CD4-positive, alpha-beta T cell treated with Interleukin-12 subunit alpha and Interleukin-12 subunit beta, for 1 hour (primary cell): ENCODE measurements around the gene IQSEC1.

ENCODE experiments used
- DNase-seq: peaks from one replicate; pipeline ENCODE4 v3.0.0-alpha.2; 2020

IQSEC1 gene

DNA sequence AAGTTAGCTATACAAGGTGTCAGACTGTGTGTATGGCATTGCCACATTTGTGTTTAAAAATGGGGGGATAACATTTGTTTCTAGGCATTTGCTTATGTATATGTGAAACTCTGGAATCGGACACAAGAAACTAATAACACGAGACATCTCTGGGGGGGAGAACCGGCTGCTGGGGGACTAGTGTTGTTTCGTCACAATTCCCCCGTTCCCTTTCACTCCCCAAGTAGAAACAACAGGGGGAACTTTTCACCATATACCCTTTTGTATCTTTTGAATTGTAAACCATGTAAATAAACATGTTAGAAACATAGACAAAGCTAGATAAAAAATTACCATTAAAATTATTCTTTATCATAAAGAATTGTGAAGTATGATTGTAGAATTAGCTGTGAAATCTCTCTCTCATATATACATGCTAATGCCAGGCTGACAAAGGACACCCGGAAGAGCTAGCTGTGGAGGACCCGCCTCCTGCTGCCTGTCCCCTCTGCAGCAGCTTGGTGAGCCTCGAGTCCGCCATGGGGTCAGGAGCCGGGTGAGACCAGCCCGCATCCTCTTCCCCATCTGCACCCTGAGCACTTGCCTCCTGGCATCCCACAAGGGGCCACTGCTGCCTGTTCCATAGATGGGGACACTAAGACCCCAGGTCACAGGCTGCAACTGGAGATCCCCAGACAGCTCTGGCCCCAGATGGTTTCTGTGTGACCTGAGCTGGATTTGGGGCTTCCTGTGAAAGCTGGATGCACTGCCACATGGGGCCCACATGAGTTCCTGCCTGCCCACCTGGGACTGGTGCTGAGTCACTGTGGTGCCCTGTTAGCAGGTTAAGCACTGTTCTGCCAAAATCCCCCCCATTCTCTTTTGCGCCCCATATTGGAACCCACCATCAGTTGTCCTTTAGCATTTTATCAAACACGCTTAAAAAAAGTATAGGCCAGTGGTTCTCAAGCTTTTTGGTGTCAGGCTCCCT lies 91.6 kb downstream of the IQSEC1 start:
- DNase-seq, result no peak

DNA sequence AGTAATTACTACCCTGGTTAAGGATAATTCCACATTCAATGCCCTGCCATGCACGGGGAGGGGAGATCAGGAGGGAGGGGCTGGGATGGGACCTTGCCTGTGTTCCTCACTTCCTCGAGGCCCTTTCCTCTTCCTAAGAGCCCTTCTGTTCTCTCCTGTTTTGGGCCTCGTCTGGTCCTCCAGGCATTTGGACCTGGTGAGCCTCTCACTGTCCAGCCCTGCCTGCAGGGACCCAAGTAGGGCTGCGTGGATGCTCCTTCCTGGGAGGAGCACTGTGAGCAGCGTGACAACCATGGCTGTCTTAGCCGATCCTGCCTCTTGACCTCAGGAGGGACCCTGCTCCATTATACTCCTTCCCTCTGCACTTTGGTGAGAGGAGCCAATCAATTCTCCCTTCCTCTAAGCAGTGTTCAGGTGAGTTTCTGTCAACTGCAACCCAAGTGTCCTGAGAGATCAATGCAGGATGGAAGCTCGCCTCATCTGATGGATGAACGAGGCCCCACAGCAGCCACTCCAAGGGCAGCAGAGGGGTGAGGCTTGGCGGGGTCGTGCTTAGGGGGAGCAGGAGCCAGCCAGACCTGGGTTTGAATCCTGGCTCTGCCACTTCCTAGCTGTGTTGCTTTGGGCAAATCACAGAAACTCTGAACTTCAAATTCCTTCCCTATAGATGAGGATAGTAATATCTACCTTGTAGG lies 92.5 kb downstream of the IQSEC1 start:
- no peak for DNase-seq

DNA sequence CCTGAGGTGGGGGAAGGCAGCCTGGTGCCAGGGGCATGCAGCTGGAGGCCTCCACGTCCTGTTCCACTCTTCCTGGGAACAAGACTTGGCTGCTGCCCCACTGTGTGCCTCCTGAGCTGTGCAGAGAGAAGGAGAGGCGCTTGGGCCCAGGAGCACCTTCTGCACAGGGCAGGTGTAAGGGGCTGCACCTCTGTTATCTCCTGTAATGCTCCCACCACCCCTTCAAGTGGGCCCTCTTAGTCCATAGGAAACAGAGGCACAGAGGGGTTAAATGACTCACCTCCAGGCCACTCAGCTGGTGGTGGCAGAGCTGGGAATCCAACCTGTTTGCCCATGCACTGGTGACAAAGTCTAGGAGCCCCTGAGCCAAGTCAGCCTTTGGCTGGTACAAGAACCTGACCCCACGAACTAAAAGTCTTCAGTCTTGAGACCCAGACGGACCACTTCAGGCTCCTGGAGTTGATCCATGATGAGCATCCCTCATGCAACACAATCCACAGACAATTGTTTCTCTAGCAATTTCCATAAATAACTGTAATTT lies 93.2 kb downstream of the IQSEC1 start:
- DNase-seq, result no peak

DNA sequence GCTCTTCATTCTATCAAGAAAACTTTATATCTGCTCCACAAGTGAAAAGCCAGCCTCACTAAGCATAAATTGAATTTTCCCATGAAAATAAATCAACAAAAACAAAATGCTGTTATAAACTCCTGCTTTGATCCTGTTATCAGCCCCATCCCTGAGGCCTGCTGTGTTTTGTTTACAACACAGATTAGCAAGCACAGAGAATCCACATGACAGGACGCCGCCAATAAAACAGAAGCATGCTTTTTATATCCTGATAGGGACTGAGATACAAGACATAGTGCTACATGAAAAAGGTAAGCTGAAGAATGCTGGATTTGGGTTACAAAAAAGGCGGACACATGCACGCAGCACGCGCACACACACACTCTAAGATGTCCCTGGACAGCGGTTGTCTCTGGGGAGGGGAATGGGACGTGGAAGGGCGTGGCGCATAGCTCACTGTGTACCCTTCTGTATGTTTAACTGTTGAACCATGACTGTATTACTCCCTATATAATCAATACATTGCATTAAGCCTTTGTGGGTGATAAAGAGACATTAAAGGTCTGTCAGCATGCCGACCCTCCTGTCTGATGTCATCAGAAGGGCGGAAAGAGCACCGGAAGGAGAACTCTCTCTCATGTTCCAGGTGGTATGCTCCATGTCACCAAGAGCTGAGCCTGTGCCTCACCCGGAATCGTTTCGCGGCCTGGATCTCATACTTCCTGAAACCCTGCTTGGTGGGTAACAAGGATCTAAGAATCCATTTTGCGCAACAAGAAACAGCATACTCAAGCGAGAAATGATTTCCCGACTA lies 93.9 kb downstream of the IQSEC1 start:
- DNase-seq, result no peak

DNA sequence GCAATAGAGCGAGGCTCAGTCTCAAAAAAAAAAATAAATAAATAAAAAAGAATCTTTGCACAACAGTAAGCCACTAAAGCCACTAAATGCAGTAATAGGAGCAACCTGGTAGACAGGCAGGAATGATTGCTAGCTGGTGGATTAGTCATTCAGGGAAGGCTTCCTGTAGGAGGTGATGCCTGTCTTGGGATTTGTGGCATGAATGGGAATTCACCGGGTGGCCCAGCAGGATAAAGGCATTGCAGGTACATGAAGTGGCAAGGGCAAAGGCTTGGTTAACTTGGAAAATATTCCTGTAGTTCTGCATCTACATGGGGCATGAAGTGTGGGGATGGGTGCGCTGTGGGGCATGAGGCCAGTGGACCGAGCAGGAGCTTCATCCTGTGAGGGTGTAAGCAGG lies 94.5 kb downstream of the IQSEC1 start:
- DNase-seq, result no peak

DNA sequence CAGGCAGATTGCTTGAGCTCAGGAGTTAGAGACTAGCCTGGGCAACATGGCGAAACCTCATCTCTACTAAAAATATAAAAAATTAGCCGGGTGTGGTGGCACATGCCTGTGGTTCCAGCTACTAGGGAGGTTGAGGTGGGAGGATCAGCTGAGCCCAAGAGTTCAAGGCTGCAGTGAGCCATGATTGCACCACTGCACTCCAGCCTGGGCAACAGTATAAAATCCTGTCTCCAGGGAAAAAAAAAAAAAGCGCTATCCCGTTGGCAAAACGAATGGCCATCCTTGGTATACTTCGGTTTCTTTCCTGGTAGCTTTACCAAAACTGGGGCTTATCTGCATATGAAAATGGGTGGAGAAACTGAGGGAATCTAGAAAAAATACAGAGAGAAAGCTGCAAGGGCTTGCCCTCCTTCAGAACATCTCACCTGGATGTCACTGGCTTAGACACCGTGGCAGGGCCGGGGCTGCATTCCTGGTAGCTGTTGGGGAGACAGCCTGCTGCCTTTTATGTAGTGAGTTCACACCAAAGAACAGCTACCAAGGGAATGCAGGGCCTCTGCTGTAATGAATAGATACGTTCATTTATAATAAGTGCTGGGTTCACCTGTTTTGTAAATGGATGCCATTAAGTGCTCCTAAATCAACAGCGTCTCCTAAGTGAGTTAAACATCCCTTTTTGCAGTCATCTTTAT lies 96.0 kb downstream of the IQSEC1 start:
- no peak for DNase-seq

DNA sequence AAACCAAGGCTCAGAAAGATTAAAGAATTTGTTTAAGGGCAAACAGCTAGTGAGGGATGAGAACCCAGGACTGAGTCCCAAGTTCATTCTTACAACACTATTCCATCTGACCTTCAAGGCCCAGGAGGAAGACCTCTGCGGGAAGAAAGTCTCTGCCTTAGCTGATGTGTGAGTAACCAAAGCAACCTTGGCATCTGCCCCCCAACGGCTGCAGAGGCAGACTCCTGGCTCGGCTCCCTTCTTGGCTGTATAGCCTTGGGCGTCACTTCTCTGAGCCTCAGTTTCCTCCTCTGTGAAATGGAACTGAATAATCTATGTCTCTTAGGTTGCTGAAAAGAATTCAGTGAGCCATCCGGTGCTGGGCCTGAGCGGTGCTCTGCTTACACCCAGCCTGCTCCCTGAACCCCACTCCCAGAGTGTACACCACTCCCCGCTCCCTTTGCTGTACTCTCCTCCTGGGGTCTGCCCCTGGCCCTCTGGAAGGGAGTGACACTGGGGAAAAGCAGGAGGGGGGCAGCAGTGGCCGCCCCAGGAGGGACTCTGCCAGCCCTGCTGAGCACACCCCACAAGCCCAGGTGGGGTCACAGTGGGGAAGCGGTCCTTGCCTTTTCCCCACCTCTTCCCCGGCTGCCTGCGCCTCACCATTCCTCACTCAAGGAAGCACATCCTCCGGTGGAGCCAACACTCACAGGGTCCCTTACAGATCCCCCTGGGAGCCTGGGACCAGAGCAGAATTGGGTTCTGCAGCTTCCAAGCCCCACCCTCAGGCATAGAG lies 97.3 kb downstream of the IQSEC1 start:
- DNase-seq, result no peak

DNA sequence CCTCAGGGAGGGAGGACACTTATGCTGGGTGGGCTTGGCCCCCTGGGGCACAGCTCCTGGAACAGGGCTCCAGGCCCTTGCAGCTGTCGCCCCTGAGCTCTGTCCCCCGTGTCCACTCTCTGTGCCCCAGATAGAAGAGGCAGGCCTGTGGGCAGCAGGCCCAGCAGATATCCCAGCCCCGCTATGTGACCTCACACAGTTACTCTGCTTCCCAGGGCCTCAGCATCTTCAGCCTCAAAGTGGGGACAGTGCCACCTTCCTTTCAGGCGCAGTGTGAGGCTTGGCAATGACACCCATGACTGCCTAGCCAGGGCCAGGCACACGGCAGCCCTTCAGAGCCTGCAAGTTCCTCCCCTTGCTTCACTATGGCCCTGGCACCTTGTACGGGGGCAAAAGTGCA lies 98.4 kb downstream of the IQSEC1 start:
- DNase-seq, result no peak

DNA sequence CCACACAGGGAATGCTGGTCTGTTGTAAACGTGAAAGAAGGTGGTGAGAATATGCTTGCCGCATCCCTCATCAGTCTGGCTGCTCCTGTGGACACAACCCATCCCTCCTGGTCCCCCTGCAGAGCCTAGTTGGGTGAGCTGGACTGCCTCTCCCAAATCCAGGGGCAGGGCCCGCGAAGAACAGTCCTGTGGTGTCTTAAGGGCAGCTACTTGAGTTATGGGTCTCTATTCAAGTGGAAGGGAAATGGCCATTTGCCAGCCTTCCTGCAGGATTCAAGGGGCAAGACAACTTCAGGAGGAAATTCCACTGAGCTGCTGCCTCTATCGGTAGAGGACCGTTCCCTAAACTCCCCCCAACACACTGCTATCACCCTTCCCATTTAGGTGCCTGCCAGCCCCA lies 98.9 kb downstream of the IQSEC1 start:
- DNase-seq, result no peak

DNA sequence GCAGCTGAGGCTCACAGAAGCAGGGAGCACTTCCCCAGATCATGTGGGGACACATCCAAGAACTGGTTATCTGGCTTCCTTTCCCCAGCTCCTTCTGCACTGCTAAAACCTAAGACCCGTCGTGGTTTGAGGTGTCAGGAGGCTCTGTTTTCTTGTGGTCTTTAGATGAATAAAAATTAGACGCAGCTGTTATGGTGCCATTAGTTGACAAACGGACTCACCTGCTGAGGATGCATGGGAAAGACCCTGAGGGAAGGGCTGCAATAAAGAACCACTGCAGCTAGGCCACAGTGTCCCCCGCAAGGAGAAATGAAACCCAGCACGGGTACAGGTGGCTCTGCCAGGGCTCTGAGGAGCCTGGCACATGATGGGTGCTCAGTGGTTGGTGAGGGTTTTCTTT lies 99.4 kb downstream of the IQSEC1 start:
- DNase-seq, result no peak

DNA sequence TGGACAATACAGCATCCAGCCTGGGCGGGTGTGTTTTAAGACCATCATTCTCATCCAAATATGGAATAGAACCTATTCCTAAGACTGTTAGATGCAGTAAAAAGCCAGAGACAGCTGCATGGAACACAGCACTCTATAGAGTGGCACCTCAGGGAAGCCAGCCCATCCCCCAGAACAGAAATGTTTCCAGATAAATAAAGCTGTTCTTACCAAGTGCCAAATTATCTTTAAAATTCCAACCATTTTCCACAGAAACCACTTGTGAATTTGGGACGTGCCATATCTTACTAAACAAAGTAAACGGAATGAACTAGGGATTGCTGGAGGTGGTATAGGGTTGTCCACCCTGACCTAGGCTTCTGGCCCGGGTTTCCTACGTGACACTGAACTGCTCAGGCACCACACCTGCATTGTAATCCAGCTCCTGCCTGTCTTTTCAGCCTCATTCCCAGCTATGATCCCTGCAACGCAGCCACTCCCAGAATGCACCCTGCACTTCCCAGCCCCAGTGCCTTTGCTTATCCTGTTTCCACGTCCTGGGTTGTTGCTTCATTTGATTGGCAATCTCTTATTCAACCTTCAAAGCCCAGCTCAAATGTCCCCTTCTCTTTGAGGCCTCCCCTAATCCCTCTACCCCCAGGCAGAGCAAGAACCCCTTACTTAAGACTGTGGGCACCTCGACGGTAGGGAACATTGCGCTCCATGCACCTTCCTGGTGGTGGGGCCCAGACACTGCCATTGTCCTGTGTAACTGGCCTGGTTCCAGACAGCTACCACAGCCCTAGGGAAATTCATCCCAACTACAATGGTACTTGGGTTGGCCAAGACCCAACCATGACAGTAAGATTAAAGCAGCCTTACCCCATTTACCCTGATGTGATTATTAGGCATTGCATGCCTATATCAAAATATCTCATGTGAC lies 100.2 kb downstream of the IQSEC1 start:
- no peak for DNase-seq

DNA sequence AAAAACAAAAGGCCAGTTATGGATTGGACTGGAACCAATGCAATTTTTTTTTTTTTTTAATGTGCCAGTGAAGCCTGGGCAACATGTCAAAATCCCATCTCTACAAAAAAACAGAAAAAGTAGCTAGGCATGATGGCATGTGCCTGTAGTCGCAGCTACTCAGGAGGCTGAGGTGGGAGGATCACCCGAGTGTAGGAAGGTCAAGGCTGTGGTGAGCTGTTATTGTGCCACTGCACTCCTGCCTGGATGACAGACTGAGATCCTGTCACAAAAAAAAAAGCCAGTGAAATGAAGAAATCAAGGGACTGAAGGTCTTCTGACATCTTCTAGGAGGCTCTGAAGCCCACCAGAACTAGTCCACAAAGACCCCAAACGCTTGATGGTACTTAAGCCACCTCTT lies 101.2 kb downstream of the IQSEC1 start:
- DNase-seq, result no peak

DNA sequence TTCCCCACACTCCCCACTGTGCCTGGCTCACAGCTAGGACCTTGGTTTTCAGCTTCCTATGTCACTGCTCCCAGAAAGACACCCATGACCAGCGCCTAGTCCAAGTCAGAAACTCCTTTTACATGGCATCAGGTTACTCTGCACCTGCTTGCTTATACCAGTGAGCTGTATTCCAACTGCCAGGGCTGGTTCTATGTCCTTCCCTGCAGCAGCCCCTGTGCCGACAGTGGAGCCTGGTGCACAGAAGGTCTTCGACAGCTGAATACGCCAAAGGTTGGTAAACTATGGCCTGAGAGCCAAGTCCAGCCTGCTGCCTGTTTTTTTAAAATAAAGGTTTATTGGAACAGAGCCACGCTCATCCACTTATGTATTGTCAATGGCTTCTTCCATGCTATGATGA lies 102.5 kb downstream of the IQSEC1 start:
- no peak for DNase-seq

DNA sequence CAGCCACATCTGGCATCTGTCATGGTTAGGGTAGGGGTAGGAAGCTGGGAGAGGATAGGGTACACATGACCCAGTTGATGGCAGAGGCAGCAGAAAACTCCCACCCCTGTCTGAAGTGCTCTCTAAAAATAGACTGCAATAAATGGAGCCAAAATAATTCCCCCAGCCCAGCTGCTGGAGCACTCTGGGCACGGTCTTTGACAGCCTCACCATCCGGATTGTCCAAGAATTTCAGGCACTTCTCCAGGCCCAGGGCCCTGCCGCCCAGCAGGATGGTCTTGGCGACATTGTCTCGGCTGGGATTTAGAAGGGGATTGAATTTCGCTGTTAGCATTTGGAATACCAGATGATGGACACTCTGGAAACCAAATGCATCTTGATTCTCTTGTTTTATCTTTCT lies 103.7 kb downstream of the IQSEC1 start:
- DNase-seq, result no peak

DNA sequence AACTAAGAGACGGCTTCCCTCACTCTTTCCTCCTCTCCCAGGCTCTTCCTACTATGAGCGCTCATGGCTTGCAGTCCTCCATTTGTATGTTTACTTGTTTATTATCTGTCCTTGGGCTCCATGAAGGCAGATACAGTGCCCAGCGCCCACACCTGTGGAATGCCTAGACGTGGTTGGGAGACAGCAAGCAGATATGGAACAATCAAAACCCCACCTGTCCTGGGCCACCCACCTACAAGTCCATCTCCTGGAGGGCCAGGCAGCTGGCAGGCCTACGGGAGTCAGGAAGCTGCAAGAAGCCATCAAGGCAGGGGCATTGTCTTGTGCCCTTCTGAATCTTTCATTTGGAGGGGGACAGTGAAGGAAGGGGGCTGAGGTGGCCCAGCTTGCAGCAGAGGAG lies 104.7 kb downstream of the IQSEC1 start:
- no peak for DNase-seq

DNA sequence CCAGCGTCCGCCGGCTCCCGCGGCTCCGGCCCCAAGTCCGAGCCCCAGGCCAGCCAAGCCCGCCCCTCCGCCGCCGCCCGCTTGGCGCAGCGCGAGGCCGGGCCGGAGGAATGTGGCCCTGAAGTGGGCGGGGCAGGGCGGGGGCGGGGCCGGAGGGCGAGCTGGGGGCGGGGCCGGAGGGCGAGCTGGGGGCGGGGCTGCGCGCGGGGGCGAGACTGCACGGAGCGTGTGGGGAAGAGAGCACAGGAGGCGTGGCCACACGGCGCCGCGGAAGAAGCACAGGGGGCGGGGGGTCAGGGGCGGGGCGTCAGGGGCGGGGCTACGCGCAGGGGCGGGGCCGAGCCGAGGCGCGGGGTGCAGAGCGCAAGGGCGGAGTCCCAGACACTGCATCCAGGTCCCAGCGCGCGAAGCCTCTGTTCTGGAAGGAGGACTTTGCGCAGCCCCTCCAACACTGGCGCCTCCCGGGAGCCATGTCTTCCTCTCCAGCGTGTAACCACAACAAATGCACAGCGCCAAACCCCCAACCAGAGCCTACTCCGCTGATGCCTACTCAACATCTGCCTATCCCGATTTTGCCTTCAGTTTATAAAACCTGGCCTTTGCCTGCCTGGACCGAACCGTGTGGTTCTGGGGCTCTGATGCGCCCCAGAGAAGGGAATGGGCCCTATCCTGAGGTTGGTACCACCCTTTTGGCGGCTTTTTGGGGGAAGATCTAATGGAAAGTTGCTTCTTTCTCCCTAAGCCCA lies 105.5 kb downstream of the IQSEC1 start:
- peak; percentile 93 for DNase-seq

DNA sequence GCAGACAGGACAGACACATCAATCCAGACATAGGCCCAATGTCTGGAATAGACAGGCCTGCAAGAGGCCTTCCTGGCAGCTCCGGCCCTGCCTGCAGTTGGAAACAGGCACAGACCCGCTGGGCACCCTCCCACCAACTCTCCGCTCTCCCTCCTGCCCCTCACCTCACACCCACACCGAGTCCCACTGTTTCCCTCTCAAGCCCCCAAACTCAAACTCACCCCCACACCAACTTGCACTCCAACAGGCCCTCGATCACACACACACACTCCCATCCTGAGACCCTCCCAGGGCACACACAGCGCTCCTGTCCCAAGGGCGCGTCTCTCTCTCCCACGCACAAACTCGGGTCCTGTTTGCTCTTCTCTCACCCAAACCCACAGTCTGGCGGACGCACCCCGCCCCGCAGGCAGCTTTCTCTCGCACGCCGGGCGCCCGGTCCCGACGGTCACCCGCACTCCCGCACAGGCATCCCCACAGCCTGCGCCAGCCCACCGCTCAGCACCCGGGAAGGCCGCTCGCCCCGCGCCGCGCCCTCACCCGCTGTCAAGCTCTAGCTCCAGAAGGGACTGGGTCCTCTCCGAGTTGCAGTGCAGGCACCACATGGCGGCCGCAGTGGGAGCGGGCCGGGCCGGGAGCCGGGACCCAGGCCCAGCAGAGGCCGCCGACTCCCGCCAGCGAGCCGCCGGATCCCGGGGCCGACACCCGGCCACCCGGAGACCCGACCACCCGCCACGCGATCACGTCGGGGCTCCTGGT lies 106.2 kb downstream of the IQSEC1 start:
- no peak for DNase-seq

DNA sequence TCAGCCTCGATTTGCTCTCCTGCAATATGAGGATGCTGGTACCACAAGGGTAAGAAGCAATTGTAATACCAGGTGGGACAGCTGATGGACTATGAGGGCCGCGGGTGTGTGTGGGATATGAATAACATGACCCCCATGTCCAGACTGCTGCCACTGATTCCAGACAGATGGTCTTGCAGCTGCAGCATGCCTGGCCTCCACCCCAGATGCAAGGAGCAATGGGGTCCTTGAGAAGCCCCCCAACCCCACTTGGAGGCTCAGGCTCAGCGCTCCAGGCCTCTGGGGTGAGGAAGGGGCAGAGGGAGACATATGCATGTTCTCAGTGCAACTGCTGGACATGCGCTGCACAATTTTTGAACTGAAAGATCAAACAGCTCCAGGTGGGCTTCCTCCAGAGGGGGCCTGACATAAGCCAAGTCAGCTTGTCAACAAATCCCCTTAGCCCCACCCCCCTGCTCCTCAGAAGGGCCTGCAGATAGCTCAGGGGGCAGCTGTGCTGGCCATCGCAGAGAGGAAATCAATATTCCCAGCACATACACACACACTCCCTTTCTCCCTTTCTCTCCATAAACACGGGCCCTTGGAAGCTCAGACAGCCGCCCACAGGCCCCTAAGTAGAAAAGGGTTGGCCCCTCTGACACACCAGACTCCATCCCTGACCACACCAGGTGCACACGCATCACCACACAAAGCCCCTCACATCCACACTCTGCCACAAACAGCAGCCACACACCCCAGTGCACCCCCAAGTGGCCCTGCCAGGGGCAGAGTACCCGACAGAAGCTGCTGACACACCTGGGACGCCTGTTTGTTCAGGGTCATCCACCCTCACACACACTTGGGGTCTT lies 107.0 kb downstream of the IQSEC1 start:
- no peak for DNase-seq
